NB4 (cell line): Measurements from ENCODE around the gene AOPEP.

Experiments
- DNase-seq: peaks from one replicate; pipeline ENCODE4 v3.0.0; 2010; ENCODE audit warnings: low read depth
- H3K4me3 ChIP-seq: one replicate; pipeline ENCODE4 v1.5.1; 2011; ENCODE audit warnings: mild to moderate bottlenecking, low read depth, low read length, moderate library complexity
- CTCF ChIP-seq: IDR thresholded peaks from one replicate; pipeline ENCODE4 v1.5.1; 2012; ENCODE audit warnings: low read depth, low read length
- MAX ChIP-seq: IDR thresholded peaks from 2 replicates; pipeline ENCODE4 v1.6.1; 2011; ENCODE audit warnings: low read depth, low read length
- MYC ChIP-seq: IDR thresholded peaks from 2 replicates; pipeline ENCODE4 v1.6.1; 2011; ENCODE audit warnings: low read depth, low read length
- POLR2A ChIP-seq: IDR thresholded peaks from 2 replicates; pipeline ENCODE4 v1.6.1; 2011; ENCODE audit warnings: mild to moderate bottlenecking; ENCODE audit not compliant: insufficient read length; ENCODE audit errors: extremely low read depth

AOPEP gene

GRCh38 chr9:94770334-94770733, 43.8 kb downstream of the AOPEP start:
- no peak for DNase-seq
- TF ChIP-seq MYC, result no peak
- no peak for TF ChIP-seq MAX
- TF ChIP-seq POLR2A, result no peak
- TF ChIP-seq CTCF, result no peak
- H3K4me3 ChIP-seq, result no peak overlapping the region

GRCh38 chr9:94771096-94771495, 44.6 kb downstream of the AOPEP start:
- DNase-seq, result no peak
- H3K4me3 ChIP-seq, result no peak overlapping the region
- TF ChIP-seq POLR2A, result no peak
- no peak for TF ChIP-seq CTCF
- no peak for TF ChIP-seq MAX
- no peak for TF ChIP-seq MYC

- no peak for TF ChIP-seq MYC
- TF ChIP-seq POLR2A, result no peak
- TF ChIP-seq CTCF, result no peak
- no peak for TF ChIP-seq MAX
- H3K4me3 ChIP-seq, result no peak overlapping the region
- DNase-seq, result no peak
Observed at GRCh38 chr9:94772144-94772543, 45.6 kb downstream of the AOPEP start.

- DNase-seq, result no peak
- TF ChIP-seq MYC, result no peak
- no peak for TF ChIP-seq MAX
- no peak for TF ChIP-seq POLR2A
- no peak for TF ChIP-seq CTCF
- no peak overlapping the region for H3K4me3 ChIP-seq
Observed at GRCh38 chr9:94772639-94773303, 46.3 kb downstream of the AOPEP start.

- no peak for DNase-seq
- H3K4me3 ChIP-seq, result no peak overlapping the region
- no peak for TF ChIP-seq CTCF
- TF ChIP-seq MYC, result no peak
- TF ChIP-seq MAX, result no peak
- TF ChIP-seq POLR2A, result no peak
Observed at GRCh38 chr9:94773655-94774054, 47.2 kb downstream of the AOPEP start.
